ENCODE data around the gene ARPC1A.

Gene ARPC1A

DNA sequence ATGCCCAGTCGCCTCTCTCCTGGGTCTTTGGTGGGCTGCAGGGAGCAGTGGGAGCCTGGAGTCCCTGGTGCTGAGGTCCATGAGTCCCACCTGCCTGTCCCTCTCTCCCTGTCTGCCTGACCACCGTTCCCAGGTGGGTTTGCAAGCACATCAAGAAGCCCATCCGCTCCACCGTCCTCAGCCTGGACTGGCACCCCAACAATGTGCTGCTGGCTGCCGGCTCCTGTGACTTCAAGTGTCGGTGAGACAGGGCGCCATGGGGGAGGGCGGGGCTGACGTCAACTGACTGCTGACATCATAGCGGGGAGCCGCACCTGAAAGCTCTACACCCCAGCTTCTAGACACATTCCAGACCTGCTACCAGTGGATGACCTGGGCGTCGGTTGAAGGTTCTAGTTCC, 64.1 kb downstream of the ARPC1A start:
- no peak overlapping the region for H3K9ac ChIP-seq (ENCODE audit: low read depth, low read length, poor library complexity, severe bottlenecking)
- H3K27me3 ChIP-seq (ENCODE audit: insufficient read depth, low read length, poor library complexity, severe bottlenecking), result no peaks in the 10 kb centered on the region
- no peak overlapping the region for H3K4me2 ChIP-seq (ENCODE audit: low read depth, low read length, poor library complexity, severe bottlenecking)
- no peak overlapping the region for H2AFZ ChIP-seq (ENCODE audit: low read length)
- no peaks in the 10 kb centered on the region for H3K9me2 ChIP-seq (replicated peaks; ENCODE audit: low read depth, low read length)
- TF ChIP-seq EZH2phosphoT487 (IDR thresholded peaks at IDR 0.05; ENCODE audit: borderline replicate concordance), result no peak
- no peak for TF ChIP-seq CTCF (conservative IDR thresholded peaks at IDR 0.05; ENCODE audit: low read length)
- no peak overlapping the region for H3K4me3 ChIP-seq (ENCODE audit: low read length, poor library complexity, severe bottlenecking)
- H3K4me1 ChIP-seq (ENCODE audit: insufficient read depth, low read length, poor library complexity, severe bottlenecking), result no peaks in the 10 kb centered on the region
- H3K79me2 ChIP-seq (ENCODE audit: insufficient read depth, low read length), result no peaks in the 10 kb centered on the region
- H3K36me3 ChIP-seq (ENCODE audit: insufficient read depth, low read length), result peaks cover 60% of the 10 kb centered on the region; the same call in 1 of the 2 replicates
- H3K9me3 ChIP-seq (ENCODE audit: insufficient read depth, low read depth, low read length), result no peaks in the 10 kb centered on the region
- no peaks in the 10 kb centered on the region for H3F3A ChIP-seq (ENCODE audit: low read depth)
- H4K20me1 ChIP-seq (ENCODE audit: insufficient read depth, low read length, poor library complexity, severe bottlenecking), result no peaks in the 10 kb centered on the region

GRCh38 chr7:99390941-99391602, 65.4 kb downstream of the ARPC1A start:
- Histone ChIP-seq H3K27me3 (ENCODE audit: insufficient read depth, low read length, poor library complexity, severe bottlenecking) (no peaks in the 10 kb centered on the region), H4K20me1 (ENCODE audit: insufficient read depth, low read length, poor library complexity, severe bottlenecking) (no peaks in the 10 kb centered on the region), H3K4me1 (ENCODE audit: insufficient read depth, low read length, poor library complexity, severe bottlenecking) (no peaks in the 10 kb centered on the region), H3K79me2 (ENCODE audit: insufficient read depth, low read length) (no peaks in the 10 kb centered on the region), H3K36me3 (ENCODE audit: insufficient read depth, low read length) (peaks cover 69% of the 10 kb centered on the region; the same call in 1 of the 2 replicates), H3K4me2 (ENCODE audit: low read depth, low read length, poor library complexity, severe bottlenecking) (no peak overlapping the region), H3K9ac (ENCODE audit: low read depth, low read length, poor library complexity, severe bottlenecking) (no peak overlapping the region), H3K9me2 (replicated peaks; ENCODE audit: low read depth, low read length) (no peaks in the 10 kb centered on the region), H3K9me3 (ENCODE audit: insufficient read depth, low read depth, low read length) (no peaks in the 10 kb centered on the region), H3K4me3 (ENCODE audit: low read length, poor library complexity, severe bottlenecking) (no peak overlapping the region), H2AFZ (ENCODE audit: low read length) (no peak overlapping the region), H3F3A (ENCODE audit: low read depth) (no peaks in the 10 kb centered on the region)
- TF ChIP-seq EZH2phosphoT487 (IDR thresholded peaks at IDR 0.05; ENCODE audit: borderline replicate concordance), result no peak
- TF ChIP-seq CTCF (conservative IDR thresholded peaks at IDR 0.05; ENCODE audit: low read length), result no peak

DNA sequence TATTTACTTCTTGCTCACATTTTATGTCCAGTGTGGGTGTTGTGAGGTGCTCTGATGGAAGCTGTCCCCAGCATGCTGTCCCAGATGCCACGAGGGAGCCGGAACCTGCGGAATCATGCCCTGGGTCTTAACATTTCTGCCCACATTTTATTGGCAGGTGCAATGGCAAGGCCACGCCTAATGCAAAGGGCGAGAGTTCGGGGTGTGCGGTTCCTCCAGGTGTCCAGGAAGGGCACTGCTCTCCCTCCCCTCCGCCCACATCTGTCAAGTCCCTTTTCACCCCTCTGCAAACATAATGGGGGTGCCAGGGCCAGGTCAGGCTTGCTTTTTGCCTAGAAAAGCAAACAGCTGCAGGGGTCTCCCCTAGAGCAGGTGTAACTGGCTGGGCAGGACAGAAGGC, 66.3 kb downstream of the ARPC1A start:
- Histone ChIP-seq H3K9ac (ENCODE audit: low read depth, low read length, poor library complexity, severe bottlenecking) (no peak overlapping the region), H4K20me1 (ENCODE audit: insufficient read depth, low read length, poor library complexity, severe bottlenecking) (no peaks in the 10 kb centered on the region), H3K79me2 (ENCODE audit: insufficient read depth, low read length) (no peaks in the 10 kb centered on the region), H3F3A (ENCODE audit: low read depth) (no peaks in the 10 kb centered on the region), H3K9me2 (replicated peaks; ENCODE audit: low read depth, low read length) (no peaks in the 10 kb centered on the region), H2AFZ (ENCODE audit: low read length) (no peak overlapping the region), H3K36me3 (ENCODE audit: insufficient read depth, low read length) (peaks cover 77% of the 10 kb centered on the region; the same call in 1 of the 2 replicates), H3K4me3 (ENCODE audit: low read length, poor library complexity, severe bottlenecking) (no peak overlapping the region), H3K4me1 (ENCODE audit: insufficient read depth, low read length, poor library complexity, severe bottlenecking) (no peaks in the 10 kb centered on the region), H3K9me3 (ENCODE audit: insufficient read depth, low read depth, low read length) (no peaks in the 10 kb centered on the region), H3K4me2 (ENCODE audit: low read depth, low read length, poor library complexity, severe bottlenecking) (no peak overlapping the region), H3K27me3 (ENCODE audit: insufficient read depth, low read length, poor library complexity, severe bottlenecking) (no peaks in the 10 kb centered on the region)
- no peak for TF ChIP-seq EZH2phosphoT487 (IDR thresholded peaks at IDR 0.05; ENCODE audit: borderline replicate concordance)
